Measurements from ENCODE around the gene GSTK1.

DNA sequence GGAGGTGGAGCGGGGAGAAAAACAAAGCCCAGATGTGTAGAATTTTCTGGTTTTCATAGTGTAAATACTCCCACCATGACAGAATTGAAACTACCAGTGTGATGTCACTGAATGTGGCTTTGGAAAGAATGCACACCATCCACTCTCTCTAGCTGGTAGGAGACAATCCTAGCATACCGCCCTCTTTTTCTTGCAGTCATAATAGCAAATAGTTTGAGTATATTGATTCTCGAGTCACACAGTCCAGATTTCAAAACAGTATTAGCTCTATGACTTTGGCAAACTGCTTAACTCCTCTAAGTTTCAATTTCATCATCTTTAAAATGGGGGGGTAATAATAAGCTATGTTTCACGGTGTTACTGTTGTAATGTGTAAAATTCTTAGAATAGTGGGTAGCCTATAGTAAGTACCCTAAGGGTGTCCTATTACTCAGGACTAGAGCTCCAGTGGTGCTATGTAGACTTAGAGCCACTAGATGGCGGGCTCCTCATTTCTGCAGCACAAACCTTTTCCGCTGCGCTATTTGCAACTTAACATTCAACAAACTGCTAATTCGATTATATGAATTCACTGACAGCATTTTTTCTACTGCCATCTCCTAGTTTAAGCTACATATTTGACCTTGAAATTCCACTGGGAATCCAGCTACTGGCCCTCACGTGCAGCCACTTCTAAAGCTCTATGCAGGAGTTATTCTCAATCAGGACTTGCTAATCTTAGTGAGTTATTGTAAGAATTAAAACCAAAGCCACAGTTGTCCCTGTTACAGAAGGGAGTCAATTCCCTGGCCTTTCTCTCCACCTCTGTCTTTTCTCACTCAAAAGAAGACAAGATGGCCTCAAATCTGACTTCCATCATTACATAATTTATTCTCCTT, 22.7 kb upstream of the GSTK1 start:
- TF ChIP-seq, protein P1, sequence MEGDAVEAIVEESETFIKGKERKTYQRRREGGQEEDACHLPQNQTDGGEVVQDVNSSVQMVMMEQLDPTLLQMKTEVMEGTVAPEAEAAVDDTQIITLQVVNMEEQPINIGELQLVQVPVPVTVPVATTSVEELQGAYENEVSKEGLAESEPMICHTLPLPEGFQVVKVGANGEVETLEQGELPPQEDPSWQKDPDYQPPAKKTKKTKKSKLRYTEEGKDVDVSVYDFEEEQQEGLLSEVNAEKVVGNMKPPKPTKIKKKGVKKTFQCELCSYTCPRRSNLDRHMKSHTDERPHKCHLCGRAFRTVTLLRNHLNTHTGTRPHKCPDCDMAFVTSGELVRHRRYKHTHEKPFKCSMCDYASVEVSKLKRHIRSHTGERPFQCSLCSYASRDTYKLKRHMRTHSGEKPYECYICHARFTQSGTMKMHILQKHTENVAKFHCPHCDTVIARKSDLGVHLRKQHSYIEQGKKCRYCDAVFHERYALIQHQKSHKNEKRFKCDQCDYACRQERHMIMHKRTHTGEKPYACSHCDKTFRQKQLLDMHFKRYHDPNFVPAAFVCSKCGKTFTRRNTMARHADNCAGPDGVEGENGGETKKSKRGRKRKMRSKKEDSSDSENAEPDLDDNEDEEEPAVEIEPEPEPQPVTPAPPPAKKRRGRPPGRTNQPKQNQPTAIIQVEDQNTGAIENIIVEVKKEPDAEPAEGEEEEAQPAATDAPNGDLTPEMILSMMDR (IDR thresholded peaks at IDR 0.05; ENCODE audit: poor library complexity), result peak; percentile 96
- TF ChIP-seq EZH2 (IDR thresholded peaks at IDR 0.05; ENCODE audit: borderline replicate concordance), result no peak

Measured in hepatocyte (in vitro differentiated cells).